H1 (cell line): Measurements from ENCODE around the gene ZFP69. TPM values are rescaled to one million over a fixed set of nuclear protein-coding genes. Genes with fewer than 3 reads are reported as not detected.

ENCODE experiments used
- CTCF ChIA-PET: fragments of 300-600 bp; sonication (Branson Sonifier 250); formaldehyde crosslinking; loops from one replicate; lab custom pipeline; 2021; ENCODE audit not compliant: partially characterized antibody; lab: Charles Lee
- POLR2A ChIA-PET: fragments of 300-600 bp; sonication (Branson Sonifier 250); formaldehyde crosslinking; loops from one replicate; lab custom pipeline; 2021; ENCODE audit warnings: inconsistent platforms; ENCODE audit not compliant: partially characterized antibody; lab: Charles Lee
- DNase-seq, 2 experiments: peaks; one replicate each; pipeline versions ENCODE4 v3.0.0 to v3.0.0-alpha.2; 2010 to 2022; ENCODE audit warnings: low spot score in 2 of 2, low read depth in 1 of 2, mixed read lengths in 1 of 2
- FAIRE-seq: peaks from 2 replicates; lab custom pipeline; 2011; peaks lifted over from hg19 to GRCh38; lab: Jason Lieb, UNC
- H2AFZ ChIP-seq: 2 replicates; pipeline ENCODE4 v1.8.1; 2012; ENCODE audit warnings: low read length, inconsistent platforms
- H2AK5ac ChIP-seq: 2 replicates; pipeline ENCODE4 v1.6.1; 2013; ENCODE audit warnings: low read depth, low read length
- H2BK120ac ChIP-seq: replicated peaks from 2 replicates; pipeline ENCODE3; 2013; ENCODE audit warnings: low read depth, low read length, inconsistent platforms
- H2BK12ac ChIP-seq: 2 replicates; pipeline ENCODE4 v1.6.1; 2013; ENCODE audit warnings: low read depth, low read length
- H2BK15ac ChIP-seq: 2 replicates; pipeline ENCODE4 v1.6.1; 2013; ENCODE audit warnings: low read length
- H2BK20ac ChIP-seq: 2 replicates; pipeline ENCODE4 v1.6.1; 2013; ENCODE audit warnings: low read length
- H2BK5ac ChIP-seq: 2 replicates; pipeline ENCODE4 v1.6.1; 2013; ENCODE audit warnings: low read depth, low read length
- H3K14ac ChIP-seq: 2 replicates; pipeline ENCODE4 v1.6.1; 2013; ENCODE audit warnings: inconsistent platforms; ENCODE audit not compliant: insufficient read length
- H3K18ac ChIP-seq: 2 replicates; pipeline ENCODE4 v1.6.1; 2013; ENCODE audit warnings: low read length; ENCODE audit errors: extremely low read depth
- H3K23ac ChIP-seq: 2 replicates; pipeline ENCODE4 v1.6.1; 2013; ENCODE audit warnings: inconsistent platforms; ENCODE audit not compliant: insufficient read length
- H3K23me2 ChIP-seq: 2 replicates; pipeline ENCODE4 v1.6.1; 2013; ENCODE audit warnings: low read depth, low read length
- H3K27ac ChIP-seq: 2 replicates; pipeline ENCODE4 v1.6.1; 2011; ENCODE audit warnings: low read depth, low read length, inconsistent platforms
- H3K27me3 ChIP-seq, 4 experiments: replicated peaks in 1 of 4; 1 replicate in 1 of 4; 2 replicates in 3 of 4; pipeline versions ENCODE4 v1.6.1 to v1.8.1; 2011 to 2013; ENCODE audit warnings: low read length in 3 of 4, mild to moderate bottlenecking in 3 of 4, inconsistent platforms in 2 of 4, mixed read lengths in 2 of 4, moderate library complexity in 1 of 4; ENCODE audit not compliant: control insufficient read depth in 3 of 4, insufficient read depth in 3 of 4; ENCODE audit errors: extremely low read depth in 1 of 4
- H3K36me3 ChIP-seq, 4 experiments: 2 replicates each; pipeline versions ENCODE4 v1.6.1 to v1.8.1; 2011 to 2013; ENCODE audit warnings: mild to moderate bottlenecking in 4 of 4, low read length in 3 of 4, moderate library complexity in 2 of 4, control low read depth in 1 of 4, inconsistent platforms in 1 of 4; ENCODE audit not compliant: insufficient read depth in 4 of 4, control insufficient read depth in 2 of 4
- H3K4ac ChIP-seq: replicated peaks from 2 replicates; pipeline ENCODE3; 2013; ENCODE audit warnings: low read length, low read depth, mixed read lengths, inconsistent platforms; ENCODE audit not compliant: insufficient read length
- H3K4me1 ChIP-seq, 4 experiments: replicated peaks in 1 of 4; 1 replicate in 1 of 4; 2 replicates in 3 of 4; pipeline versions ENCODE4 v1.6.1 to v1.8.1; 2011 to 2013; ENCODE audit warnings: low read length in 3 of 4, inconsistent platforms in 2 of 4, mixed read lengths in 1 of 4; ENCODE audit not compliant: insufficient read depth in 4 of 4, control insufficient read depth in 3 of 4
- H3K4me2 ChIP-seq, 2 experiments: 2 replicates each; pipeline versions ENCODE4 v1.6.1 to v1.8.1; 2011 to 2013; ENCODE audit warnings: low read depth in 2 of 2, low read length in 2 of 2, control low read depth in 1 of 2, inconsistent platforms in 1 of 2, mild to moderate bottlenecking in 1 of 2; ENCODE audit not compliant: insufficient read depth in 1 of 2
- H3K4me3 ChIP-seq, 4 experiments: fragments of 200-600, 300-600 bp in 1 of 4; sonication (generic), shearing (Covaris generic), sonication (Bioruptor Twin) in 1 of 4; 2 replicates each; pipeline versions ENCODE4 v1.5.1 to v1.8.1; 2011 to 2016; ENCODE audit warnings: low read length in 4 of 4, low read depth in 3 of 4, control low read depth in 2 of 4, inconsistent platforms in 2 of 4, mild to moderate bottlenecking in 2 of 4, mixed read lengths in 1 of 4, moderate library complexity in 1 of 4; ENCODE audit not compliant: insufficient read depth in 2 of 4; ENCODE audit errors: extremely low read depth in 1 of 4
- H3K56ac ChIP-seq: replicated peaks from 2 replicates; pipeline ENCODE3; 2013; ENCODE audit warnings: low read depth, mild to moderate bottlenecking, mixed read lengths, low read length, inconsistent platforms; ENCODE audit not compliant: insufficient read length
- H3K79me1 ChIP-seq: 2 replicates; pipeline ENCODE4 v1.6.1; 2013; ENCODE audit warnings: low read depth, low read length, control low read depth
- H3K79me2 ChIP-seq, 2 experiments: 2 replicates each; pipeline versions ENCODE4 v1.6.1 to v1.8.1; 2012 to 2013; ENCODE audit warnings: low read length in 2 of 2, mild to moderate bottlenecking in 2 of 2, inconsistent platforms in 1 of 2; ENCODE audit not compliant: insufficient read depth in 2 of 2, control insufficient read depth in 1 of 2
- H3K9ac ChIP-seq, 4 experiments: replicated peaks in 1 of 4; 1 replicate in 1 of 4; 2 replicates in 3 of 4; pipeline versions ENCODE4 v1.6.1 to v1.8.1; 2011 to 2013; ENCODE audit warnings: low read depth in 3 of 4, low read length in 3 of 4, control low read depth in 2 of 4, mild to moderate bottlenecking in 2 of 4, moderate library complexity in 2 of 4, inconsistent platforms in 1 of 4; ENCODE audit errors: extremely low read depth in 1 of 4
- H3K9me3 ChIP-seq, 2 experiments: 2 replicates each; pipeline versions ENCODE4 v1.6.1 to v1.8.1; 2012 to 2013; ENCODE audit warnings: mild to moderate bottlenecking in 2 of 2, moderate library complexity in 2 of 2, control low read depth in 1 of 2, inconsistent platforms in 1 of 2, low read depth in 1 of 2, low read length in 1 of 2, mixed read lengths in 1 of 2; ENCODE audit not compliant: insufficient read depth in 2 of 2
- H4K20me1 ChIP-seq, 2 experiments: replicated peaks in 1 of 2; 2 replicates each; pipeline versions ENCODE3 to v1.8.1; 2011 to 2013; ENCODE audit warnings: inconsistent platforms in 2 of 2, low read length in 2 of 2, mild to moderate bottlenecking in 1 of 2; ENCODE audit not compliant: insufficient read depth in 2 of 2, control insufficient read depth in 1 of 2
- H4K5ac ChIP-seq: 2 replicates; pipeline ENCODE4 v1.6.1; 2013; ENCODE audit warnings: low read length, low read depth, mixed read lengths, inconsistent platforms; ENCODE audit not compliant: insufficient read length
- H4K8ac ChIP-seq: 2 replicates; pipeline ENCODE4 v1.8.0; 2013; ENCODE audit warnings: mild to moderate bottlenecking, moderate library complexity, low read length, inconsistent platforms; ENCODE audit not compliant: insufficient read depth; ENCODE audit errors: extremely low read depth
- H4K91ac ChIP-seq: replicated peaks from 2 replicates; pipeline ENCODE3; 2013; ENCODE audit warnings: low read length, mixed read lengths, inconsistent platforms; ENCODE audit not compliant: insufficient read length
- CHD2 ChIP-seq: IDR thresholded peaks from 2 replicates; pipeline ENCODE4 v1.6.1; 2012; ENCODE audit warnings: low read length, improper control_type of control experiment
- HDAC2 ChIP-seq, 2 experiments: fragments of 300-600 bp in 1 of 2; sonication (generic) in 1 of 2; IDR thresholded peaks; 2 replicates each; pipeline ENCODE4 v1.6.1; 2011 to 2012; ENCODE audit warnings: low read depth in 2 of 2, low read length in 2 of 2, mild to moderate bottlenecking in 2 of 2, moderate library complexity in 2 of 2, borderline replicate concordance in 1 of 2, inconsistent platforms in 1 of 2
- KDM4A ChIP-seq: IDR thresholded peaks from one replicate; pipeline ENCODE4 v1.7.1; 2012; ENCODE audit warnings: low read depth, mild to moderate bottlenecking, moderate library complexity, low read length, inconsistent platforms; ENCODE audit not compliant: severe bottlenecking
- KDM5A ChIP-seq: fragments of 200-600 bp; IDR thresholded peaks from 2 replicates; pipeline ENCODE4 v1.7.1; 2012; ENCODE audit warnings: mild to moderate bottlenecking, low read length, inconsistent platforms, mixed read lengths
- POLR2A ChIP-seq, 2 experiments: IDR thresholded peaks; 1 replicate in 1 of 2; 2 replicates in 1 of 2; pipeline ENCODE4 v1.6.1; 2011; ENCODE audit warnings: low read depth in 2 of 2, low read length in 2 of 2, mild to moderate bottlenecking in 2 of 2; ENCODE audit errors: control extremely low read depth in 1 of 2
- SUZ12 ChIP-seq: fragments of 200-600 bp; sonication (generic); IDR thresholded peaks from 2 replicates; pipeline ENCODE4 v1.6.1; 2012; ENCODE audit warnings: mild to moderate bottlenecking, inconsistent platforms, low read length, moderate library complexity, mixed read lengths
- TEAD4 ChIP-seq: IDR thresholded peaks from 2 replicates; pipeline ENCODE4 v1.6.1; 2012; ENCODE audit warnings: low read depth, low read length, inconsistent platforms, mixed read lengths
- YY1 ChIP-seq: IDR thresholded peaks from 2 replicates; pipeline ENCODE4 v1.6.1; 2011; ENCODE audit warnings: low read depth, mild to moderate bottlenecking, low read length
- ZNF274 ChIP-seq: IDR thresholded peaks from 2 replicates; pipeline ENCODE4 v1.7.0; 2012; ENCODE audit warnings: low read length, borderline replicate concordance; ENCODE audit errors: extremely low read depth
- WGBS, 2 experiments: shearing (Covaris generic) in 1 of 2; methylation state at CpG; one replicate each; pipeline versions ENCODE4 v1.1.6 to v1.1.7; 2013 to 2015; ENCODE audit warnings: low lambda C conversion rate in 2 of 2, mixed read lengths in 2 of 2, inconsistent platforms in 1 of 2, low coverage in 1 of 2, missing lambda C conversion rate in 1 of 2; ENCODE audit not compliant: insufficient replicate concordance in 2 of 2, insufficient coverage in 1 of 2, insufficient read length in 1 of 2; ENCODE audit errors: extremely low coverage in 1 of 2, missing lambda C conversion rate in 1 of 2; 5-methylcytosine and 5-hydroxymethylcytosine counted together
- polyA plus RNA-seq, 7 experiments: library from polyadenylated mRNA; depleted of rRNA in 3 of 7; stranded (reverse) in 5 of 7; unstranded in 2 of 7; fragments of >200 nt in 5 of 7; fragments of 200-250 nt in 2 of 7; gene quantifications; 1 replicate in 5 of 7; 2 replicates in 1 of 7; 4 replicates in 1 of 7; pipeline versions ENCODE4 v1.2.1 to v1.2.3, GENCODE V29; 2011 to 2013; ENCODE audit warnings: missing spikeins in 2 of 7, mixed read lengths in 2 of 7
- total RNA-seq: library from RNA; stranded (reverse); fragmentation: NEBNext Ultra II Directional; extraction: Animal tissue kit (Norgen Biotek cat#: 25700); gene quantifications from 2 replicates; pipeline ENCODE4 v1.2.1, GENCODE V29; 2021
- TF ChIP-seq, protein P1 (sequence below): IDR thresholded peaks from 2 replicates; pipeline ENCODE4 v1.6.1; 2012; ENCODE audit warnings: inconsistent platforms

ZFP69 gene
- total and polyA plus RNA-seq, 2 of the 8 experiments (the other 6 are each of a cell fraction or from before 2014, with no cell fraction given), result 1.0 to 4.3 TPM

- no peak overlapping the region for H2AFZ ChIP-seq
- H3K4me1 ChIP-seq, result no peaks in the 10 kb centered on the region
- no peak overlapping the region for H3K18ac ChIP-seq
- H3K14ac ChIP-seq, result no peak overlapping the region
- no peaks in the 10 kb centered on the region for H4K20me1 ChIP-seq
- CTCF ChIA-PET, result interaction anchor here (0.6 to 1.1 kb wide), 3 partner anchors 8 to 67 kb away, joined by 3 read pairs; no protein-coding TSS in a partner anchor
- no peaks in the 10 kb centered on the region for H3K9me3 ChIP-seq
- H2AK5ac ChIP-seq, result no peak overlapping the region
- H4K5ac ChIP-seq, result no peak overlapping the region
- no peak overlapping the region for H2BK5ac ChIP-seq
- H2BK20ac ChIP-seq, result no peak overlapping the region
- H3K4me3 ChIP-seq, result no peak overlapping the region
- WGBS, 2 experiments, result 96% methylated on average over 5 of the region's 5 CpGs; no CpG with 5 or more reads in 1 of the 2 experiments
- H3K56ac ChIP-seq, result no peak overlapping the region
- POLR2A ChIA-PET, result no interaction called here
- H3K23ac ChIP-seq, result no peak overlapping the region
- H3K4ac ChIP-seq, result no peak overlapping the region
- FAIRE-seq, result no peak
- no peaks in the 10 kb centered on the region for H3K36me3 ChIP-seq
- no peak overlapping the region for H2BK120ac ChIP-seq
- no peak overlapping the region for H2BK12ac ChIP-seq
- no peak overlapping the region for H3K27ac ChIP-seq
- no peak overlapping the region for H3K4me2 ChIP-seq
- no peak overlapping the region for H2BK15ac ChIP-seq
- H3K23me2 ChIP-seq, result no peaks in the 10 kb centered on the region
- H4K91ac ChIP-seq, result no peak overlapping the region
- no peak overlapping the region for H4K8ac ChIP-seq
- no peak for DNase-seq
- no peak overlapping the region for H3K9ac ChIP-seq
- H3K27me3 ChIP-seq, result no peaks in the 10 kb centered on the region
- H3K79me2 ChIP-seq, result no peaks in the 10 kb centered on the region
- H3K79me1 ChIP-seq, result no peaks in the 10 kb centered on the region
- TF ChIP-seq KDM4A (no peak), KDM5A (no peak), ZNF274 (no peak), HDAC2 (IDR thresholded peaks at IDR 0.05; ENCODE audit: borderline replicate concordance in 1 of 2, low read depth in 2 of 2, low read length in 2 of 2) (no peak), TEAD4 (no peak), YY1 (no peak), SUZ12 (no peak), POLR2A (IDR thresholded peaks at IDR 0.05; ENCODE audit: control extremely low read depth in 1 of 2, low read depth in 2 of 2, low read length in 2 of 2) (no peak), CHD2 (no peak)
- TF ChIP-seq, protein P1, sequence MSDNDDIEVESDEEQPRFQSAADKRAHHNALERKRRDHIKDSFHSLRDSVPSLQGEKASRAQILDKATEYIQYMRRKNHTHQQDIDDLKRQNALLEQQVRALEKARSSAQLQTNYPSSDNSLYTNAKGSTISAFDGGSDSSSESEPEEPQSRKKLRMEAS, result no peak
These were observed 41.6 kb upstream of the ZFP69 start for GRCh38 chr1:40435471-40435870.
